Activated CD4-positive, alpha-beta T cell treated with anti-CD3 and anti-CD28 coated beads, Interleukin-2, amount 50 U/mL, for 48 hours (primary cell): Measurements from ENCODE around the gene RRP12.
"Not testable (repeated sequence)": the region's sequence is repeated elsewhere in the genome, so short reads cannot be mapped to it uniquely, and the experiment has no call there.

Experiments
- DNase-seq, 2 experiments: peaks; one replicate each; pipeline ENCODE4 v3.0.0-alpha.2; 2020

The RRP12 gene

GRCh38 chr10:97407952-97408248 is 6.8 kb upstream of the RRP12 start:
- DNase-seq = no peak

DNA sequence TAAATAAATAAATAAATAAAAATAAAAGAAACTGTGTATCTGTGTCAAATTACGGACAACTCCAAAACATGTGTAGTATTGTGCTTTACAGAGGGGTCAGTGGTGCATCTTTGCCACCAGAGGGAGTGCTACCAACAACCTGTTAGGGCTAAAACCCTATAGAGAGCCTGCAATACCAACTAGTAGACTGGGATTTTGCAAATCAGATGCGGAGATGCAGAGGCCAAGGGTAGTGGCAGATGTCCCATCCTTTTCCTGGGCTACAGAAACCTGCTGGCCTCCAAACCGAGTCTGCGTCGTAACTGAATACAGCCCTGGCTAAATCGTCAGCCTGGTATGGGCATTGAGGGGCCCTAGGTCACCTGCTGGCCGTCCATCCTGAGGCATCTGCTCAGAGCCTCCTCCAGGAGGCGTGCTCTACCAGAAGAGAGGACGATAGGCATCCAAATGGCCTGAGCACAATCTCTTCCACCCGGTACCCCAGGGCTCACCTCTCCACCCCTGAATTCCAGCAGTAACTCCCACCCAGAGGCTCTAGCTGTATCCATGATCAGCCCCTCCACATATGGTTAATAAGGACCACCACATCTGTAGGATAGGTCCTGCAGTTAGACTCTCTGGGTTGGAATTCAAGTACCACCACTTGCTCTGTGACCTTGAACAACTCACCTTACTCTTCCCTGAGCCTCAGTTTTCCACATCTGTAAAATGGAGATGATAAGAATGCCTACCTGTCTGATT is 6.2 kb upstream of the RRP12 start:
- peak; percentile 71 to 76 for DNase-seq

- DNase-seq = not testable (repeated sequence)
Observed at GRCh38 chr10:97406483-97406882, 5.3 kb upstream of the RRP12 start.

DNA sequence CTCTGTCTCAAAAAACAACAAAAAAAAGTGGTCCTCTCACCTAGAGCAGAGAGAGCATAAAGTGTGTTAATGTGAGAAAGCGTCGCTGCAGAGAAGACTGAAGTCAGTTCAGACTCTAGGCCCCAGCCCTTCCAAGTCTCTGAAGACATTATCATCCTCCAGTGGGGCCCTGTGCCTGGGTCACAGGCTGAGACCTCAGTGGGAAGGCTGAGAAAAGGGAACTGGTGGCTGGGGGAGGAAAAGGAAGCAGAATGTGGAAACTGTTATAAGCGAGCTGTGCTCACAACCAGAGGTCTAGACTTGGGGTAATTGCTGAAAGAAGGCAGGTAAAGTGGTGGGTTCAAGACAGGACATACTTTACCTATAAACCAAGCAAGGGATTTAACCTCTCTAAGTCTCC is 4.9 kb upstream of the RRP12 start:
- no peak for DNase-seq

DNA sequence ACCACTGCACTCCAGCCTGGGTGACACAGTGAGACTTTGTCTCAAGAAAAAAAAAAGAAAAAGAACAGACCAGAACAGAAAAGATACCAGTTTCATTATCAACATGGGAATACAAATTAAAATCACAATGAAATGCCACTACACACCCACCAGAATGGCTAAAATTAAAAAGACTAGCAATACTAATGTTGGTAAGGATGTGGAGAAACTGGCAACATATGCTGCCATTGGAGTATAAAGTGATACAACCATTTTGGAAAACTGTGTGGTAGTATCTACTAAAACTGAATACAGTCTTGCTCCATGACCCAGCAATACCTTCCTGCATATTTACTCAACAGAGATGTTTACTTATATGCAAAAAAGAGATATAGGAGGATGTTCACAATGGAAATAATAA is 2.9 kb upstream of the RRP12 start:
- no peak for DNase-seq

- DNase-seq = no peak
Observed at GRCh38 chr10:97401455-97401919, 347 bp upstream of the RRP12 start.

DNA sequence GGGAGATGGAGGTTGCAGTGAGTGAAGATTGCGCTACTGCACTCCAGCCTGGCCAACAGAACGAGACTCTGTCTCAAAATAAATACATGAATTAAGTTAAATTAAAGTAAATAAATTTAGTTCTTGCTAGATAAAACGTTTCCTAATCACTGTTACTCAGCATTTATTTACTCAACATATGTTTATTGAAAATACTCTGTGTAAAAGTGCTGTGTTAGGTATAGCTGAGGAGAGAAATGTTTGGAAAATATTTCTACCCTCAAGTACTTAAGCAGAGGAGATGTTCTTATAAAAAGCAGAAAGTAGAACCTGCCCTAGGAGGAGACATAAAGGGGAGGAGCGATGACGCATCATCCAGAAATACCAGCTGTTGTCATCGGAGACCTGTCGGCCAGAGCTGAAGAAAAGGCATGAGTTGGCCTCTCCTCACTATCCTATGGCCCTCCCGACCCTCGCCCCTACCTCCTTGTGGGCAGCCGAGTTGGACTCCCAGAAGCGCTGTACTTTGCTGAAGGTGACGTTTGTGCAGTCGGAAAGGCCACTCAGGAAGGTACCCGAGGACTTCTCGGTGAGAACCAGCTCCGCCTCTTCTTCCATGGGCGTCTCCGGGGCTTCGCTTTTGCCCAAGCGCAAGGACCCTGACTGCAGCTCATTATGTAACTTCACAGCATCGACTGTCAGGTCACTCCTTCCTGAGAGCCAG is 1.1 kb downstream of the RRP12 start:
- DNase-seq = peak; percentile 20 to 55

DNA sequence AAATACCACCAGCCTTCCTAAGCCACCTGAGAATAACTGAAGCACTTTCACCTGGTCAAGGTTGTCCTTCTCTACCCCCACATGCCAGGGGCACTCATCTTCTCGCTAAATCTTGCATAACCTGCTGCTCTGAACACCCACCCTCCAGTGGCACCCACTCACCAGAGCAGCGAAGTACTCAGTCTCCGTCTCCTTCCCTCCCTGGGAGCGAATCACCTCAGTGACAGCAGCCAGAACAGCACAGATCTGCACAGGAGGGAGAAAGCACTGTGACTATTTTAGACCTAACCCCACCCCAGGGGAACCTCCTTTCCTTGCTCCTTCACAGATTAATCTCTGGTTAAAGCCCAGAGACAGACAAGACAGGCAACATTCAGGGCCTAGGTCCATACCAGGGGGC is 5.1 kb downstream of the RRP12 start:
- DNase-seq = no peak

DNA sequence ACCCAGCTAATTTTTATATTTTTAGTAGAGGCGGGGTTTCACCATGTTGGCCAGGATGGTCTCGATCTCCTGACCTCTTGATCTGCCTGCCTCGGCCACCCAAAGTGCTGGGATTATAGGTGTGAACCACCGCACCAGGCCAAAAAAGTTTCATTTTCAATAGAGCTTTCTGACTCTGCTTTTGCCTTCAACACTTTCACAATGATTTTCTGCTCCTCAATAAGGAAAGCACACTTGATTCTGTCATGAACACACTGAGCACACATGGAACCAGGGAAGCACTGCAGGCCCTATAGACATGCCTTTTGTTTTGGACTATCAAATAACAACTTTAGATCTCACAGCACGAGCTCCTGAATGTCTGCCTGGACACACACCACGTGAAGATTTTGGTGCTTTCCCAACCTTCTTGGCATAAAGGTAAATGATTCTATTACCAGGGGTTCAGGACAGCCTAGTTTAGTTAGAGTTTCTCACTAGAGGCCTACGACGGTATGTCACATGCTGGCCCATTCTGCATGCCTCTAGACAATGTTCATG is 8.0 kb downstream of the RRP12 start:
- no peak for DNase-seq

GRCh38 chr10:97390091-97390490 is 11.0 kb downstream of the RRP12 start:
- DNase-seq = no peak

DNA sequence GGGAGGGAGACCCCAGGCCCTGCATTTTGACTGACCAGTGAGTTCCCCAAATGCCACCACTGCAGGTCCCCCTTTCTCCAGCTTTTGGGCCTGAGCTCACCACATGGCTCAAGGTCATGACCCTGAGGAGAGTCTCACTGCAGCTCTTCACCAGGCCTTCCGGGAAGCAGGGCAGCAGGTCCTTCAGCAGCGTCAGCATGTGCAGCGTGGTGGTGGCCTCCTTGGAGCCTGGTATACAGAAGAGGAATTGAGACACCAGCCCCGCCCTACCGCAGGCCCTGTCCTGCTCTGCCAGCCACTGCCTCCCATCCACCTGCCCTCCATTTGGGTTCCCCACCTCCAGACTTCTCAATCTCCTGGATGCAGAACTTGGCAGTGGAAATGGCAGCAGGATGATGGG is 13.0 kb downstream of the RRP12 start:
- DNase-seq = no peak

GRCh38 chr10:97385565-97385964 is 15.6 kb downstream of the RRP12 start:
- DNase-seq = no peak

- no peak for DNase-seq
Observed at GRCh38 chr10:97384641-97385040, 16.5 kb downstream of the RRP12 start.

GRCh38 chr10:97384156-97384555 is 17.0 kb downstream of the RRP12 start:
- no peak for DNase-seq

DNA sequence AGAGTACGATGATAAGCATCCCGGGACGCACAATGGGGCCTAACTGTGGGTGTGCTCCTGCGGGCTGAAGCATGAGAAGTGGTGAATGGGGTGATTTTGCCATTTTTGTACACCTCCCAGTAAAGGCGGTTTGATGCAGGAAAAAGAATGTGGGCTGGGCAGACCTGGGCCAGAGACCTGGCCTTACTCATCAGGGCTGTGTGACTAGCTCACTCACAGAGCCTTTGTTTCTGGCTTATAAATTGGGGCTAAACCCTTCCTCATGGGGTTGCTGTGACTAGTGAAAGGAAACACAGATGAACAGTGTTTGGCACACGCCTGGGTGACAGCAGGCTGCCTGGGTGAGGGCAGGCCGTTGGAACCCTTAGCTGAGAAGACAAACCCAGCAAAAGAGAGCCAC is 18.0 kb downstream of the RRP12 start:
- DNase-seq = no peak

- DNase-seq = no peak
Observed at GRCh38 chr10:97381626-97382025, 19.5 kb downstream of the RRP12 start.

GRCh38 chr10:97380516-97380915 is 20.6 kb downstream of the RRP12 start:
- no peak for DNase-seq

GRCh38 chr10:97378933-97379921 is 21.9 kb downstream of the RRP12 start:
- no peak for DNase-seq

- DNase-seq = no peak
Observed at GRCh38 chr10:97376413-97376812, 24.7 kb downstream of the RRP12 start.

GRCh38 chr10:97373456-97373855 is 27.7 kb downstream of the RRP12 start:
- no peak for DNase-seq

GRCh38 chr10:97372233-97372875 is 28.8 kb downstream of the RRP12 start:
- no peak for DNase-seq

DNA sequence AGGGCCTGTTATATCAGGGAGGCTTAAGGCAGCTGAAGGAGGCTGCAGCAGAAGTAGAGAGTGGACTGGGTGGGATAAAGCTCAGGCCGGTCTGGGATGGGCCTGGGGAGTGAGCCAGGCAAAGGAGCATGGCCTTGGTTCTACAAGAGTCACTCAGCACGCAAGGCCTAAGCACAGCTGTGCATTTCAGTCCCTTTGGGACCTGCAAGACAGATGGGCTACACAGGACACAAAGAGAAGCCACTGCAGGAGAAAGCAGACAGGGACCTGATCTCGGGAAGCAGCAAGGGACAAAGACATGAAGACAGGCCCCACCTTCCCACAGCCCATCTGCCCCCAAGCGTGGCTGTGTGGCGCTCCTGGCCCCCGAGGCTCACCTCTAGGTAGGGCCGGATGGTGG is 29.4 kb downstream of the RRP12 start:
- no peak for DNase-seq
